RWPE1 (cell line): ENCODE results near the gene KCNIP1.

Experiments used
- CTCF ChIA-PET: fragments of 350-600 bp; sonication (Branson Sonifier 250); formaldehyde crosslinking; extraction: SDS; loops from one replicate; lab custom pipeline; 2021; lab: Yijun Ruan, JAX
- POLR2A ChIA-PET: fragments of 400-600 bp; formaldehyde crosslinking; extraction: SDS; loops from one replicate; lab custom pipeline; 2020; ENCODE audit warnings: antibody characterized with exemption; ENCODE audit not compliant: low non-redundant PET; lab: Yijun Ruan, JAX
- DNase-seq: peaks from one replicate; pipeline ENCODE4 v3.0.0; 2012; ENCODE audit warnings: low spot score
- H3K27ac ChIP-seq: fragments of 450-650 bp; 2 replicates; pipeline ENCODE4 v1.5.1; 2017
- CTCF ChIP-seq: fragments of 450-650 bp; conservative IDR thresholded peaks from 2 replicates; pipeline ENCODE4 v1.5.1; 2017; ENCODE audit warnings: low read depth, mild to moderate bottlenecking

KCNIP1 gene

GRCh38 chr5:170732685-170733084 lies 228.9 kb downstream of the KCNIP1 start:
- no peak overlapping the region for H3K27ac ChIP-seq
- ChIA-PET CTCF (interaction anchor here (0.7 kb wide), 1 partner anchor 1126 kb away, joined by 3 read pairs; no protein-coding TSS in a partner anchor), POLR2A (no interaction called here)
- no peak for TF ChIP-seq CTCF
- no peak for DNase-seq

- H3K27ac ChIP-seq: no peak overlapping the region
- no peak for TF ChIP-seq CTCF
- ChIA-PET POLR2A (no interaction called here), CTCF (no interaction called here)
- no peak for DNase-seq
Observed at GRCh38 chr5:170736966-170737365, 233.1 kb downstream of the KCNIP1 start.

GRCh38 chr5:170737591-170737990 lies 233.8 kb downstream of the KCNIP1 start:
- H3K27ac ChIP-seq: no peak overlapping the region
- CTCF ChIA-PET: no interaction called here

GRCh38 chr5:170738840-170739239 lies 235.0 kb downstream of the KCNIP1 start:
- ChIA-PET CTCF (no interaction called here), POLR2A (no interaction called here)
- no peak overlapping the region for H3K27ac ChIP-seq
- no peak for DNase-seq
- TF ChIP-seq CTCF: no peak

More at GRCh38 chr5:170737591-170737990, 233.8 kb downstream of the KCNIP1 start:
- DNase-seq: no peak
- no peak for TF ChIP-seq CTCF
- POLR2A ChIA-PET: no interaction called here

- no peak overlapping the region for H3K27ac ChIP-seq
- no peak for TF ChIP-seq CTCF
- DNase-seq: no peak
- CTCF ChIA-PET: no interaction called here
- POLR2A ChIA-PET: no interaction called here
Observed at GRCh38 chr5:170739446-170739845, 235.6 kb downstream of the KCNIP1 start.

GRCh38 chr5:170740551-170741205 lies 236.9 kb downstream of the KCNIP1 start:
- POLR2A ChIA-PET: no interaction called here
- no peak for DNase-seq
- H3K27ac ChIP-seq: no peak overlapping the region
- CTCF ChIA-PET: interaction anchor here (0.6 to 1.2 kb wide), 5 partner anchors 51 to 591 kb away, joined by 3 to 9 read pairs (median 4); no protein-coding TSS in a partner anchor
- no peak for TF ChIP-seq CTCF
